Endothelial cell of umbilical vein (primary cell): ENCODE measurements around the gene CTNND1. TPM values are rescaled to one million over a fixed set of nuclear protein-coding genes. Genes with fewer than 3 reads are reported as not detected.
A peak's percentile ranks its signal among the peaks of the same experiment; 100 is the strongest.

Experiments used
- BruUV-seq: library from RNA; stranded (reverse); fragments of 400-500 nt; replicated peaks from 2 replicates; lab custom pipeline; 2021; lab: Mats Ljungman, UMichigan
- CTCF ChIA-PET: fragments of 300-600, 350-600 bp; sonication (Branson Sonifier 250); formaldehyde crosslinking; loops from one replicate; lab custom pipeline; 2021; ENCODE audit warnings: antibody characterized with exemption, inconsistent platforms; lab: Charles Lee
- POLR2A ChIA-PET: fragments of 300-600, 350-600 bp; sonication (Branson Sonifier 250); formaldehyde crosslinking; loops from one replicate; lab custom pipeline; 2021; ENCODE audit warnings: antibody characterized with exemption, inconsistent platforms; lab: Charles Lee
- DNase-seq: peaks from one replicate; pipeline ENCODE4 v3.0.0-alpha.2; 2011; ENCODE audit warnings: low read depth, low spot score
- FAIRE-seq: peaks from 2 replicates; lab custom pipeline; 2011; peaks lifted over from hg19 to GRCh38; lab: Jason Lieb, UNC
- H2AFZ ChIP-seq: 2 replicates; pipeline ENCODE4 v1.6.0; 2012; ENCODE audit warnings: low read depth, low read length, control low read depth, inconsistent platforms
- H3K27ac ChIP-seq: 2 replicates; pipeline ENCODE4 v1.5.1; 2011; ENCODE audit warnings: low read depth, mild to moderate bottlenecking, control low read depth, low read length, moderate library complexity; ENCODE audit not compliant: insufficient read depth
- H3K27me3 ChIP-seq, 2 experiments: 2 replicates each; pipeline versions ENCODE4 v1.6.0 to v1.6.1; 2011; ENCODE audit warnings: low read length in 2 of 2, mixed read lengths in 1 of 2; ENCODE audit not compliant: control insufficient read depth in 2 of 2, insufficient read depth in 2 of 2
- H3K36me3 ChIP-seq, 2 experiments: 2 replicates in 1 of 2; 3 replicates in 1 of 2; pipeline ENCODE4 v1.5.1; 2011; ENCODE audit warnings: low read length in 2 of 2, mild to moderate bottlenecking in 1 of 2, moderate library complexity in 1 of 2; ENCODE audit not compliant: control insufficient read depth in 2 of 2, insufficient read depth in 2 of 2; ENCODE audit errors: extremely low read depth in 1 of 2
- H3K4me1 ChIP-seq: 3 replicates; pipeline ENCODE4 v1.5.1; 2011; ENCODE audit warnings: mild to moderate bottlenecking, low read length; ENCODE audit not compliant: control insufficient read depth, insufficient read depth; ENCODE audit errors: extremely low read depth
- H3K4me2 ChIP-seq: 2 replicates; pipeline ENCODE4 v1.6.1; 2011; ENCODE audit warnings: low read length, control low read depth, mixed read lengths; ENCODE audit not compliant: insufficient read depth
- H3K4me3 ChIP-seq, 3 experiments: fragments of 200-600 bp in 1 of 3; sonication (generic), shearing (Covaris generic) in 1 of 3; replicated peaks in 1 of 3; 2 replicates each; pipeline ENCODE4 v1.5.1; 2011 to 2016; ENCODE audit warnings: control low read depth in 3 of 3, low read length in 3 of 3, mild to moderate bottlenecking in 2 of 3, inconsistent platforms in 1 of 3, low read depth in 1 of 3, moderate library complexity in 1 of 3; ENCODE audit not compliant: insufficient read depth in 1 of 3
- H3K79me2 ChIP-seq: 2 replicates; pipeline ENCODE4 v1.6.0; 2012; ENCODE audit warnings: low read length, inconsistent platforms; ENCODE audit not compliant: control insufficient read depth, insufficient read depth
- H3K9ac ChIP-seq: replicated peaks from 2 replicates; pipeline ENCODE3; 2011; ENCODE audit warnings: low read length, control low read depth; ENCODE audit not compliant: insufficient read depth; ENCODE audit errors: extremely low read depth
- H3K9me1 ChIP-seq: replicated peaks from 3 replicates; pipeline ENCODE4 v1.6.0; 2011; ENCODE audit warnings: mild to moderate bottlenecking, low read length; ENCODE audit not compliant: control insufficient read depth, insufficient read depth; ENCODE audit errors: extremely low read depth
- H3K9me3 ChIP-seq: replicated peaks from 2 replicates; pipeline ENCODE4 v1.5.1; 2012; ENCODE audit warnings: low read length, inconsistent platforms; ENCODE audit not compliant: control insufficient read depth, insufficient read depth
- H4K20me1 ChIP-seq: replicated peaks from 2 replicates; pipeline ENCODE3; 2011; ENCODE audit warnings: mild to moderate bottlenecking, low read length; ENCODE audit not compliant: control insufficient read depth, insufficient read depth; ENCODE audit errors: extremely low read depth
- CTCF ChIP-seq, 2 donors: IDR thresholded peaks; 1 replicate in 1 of 2; 2 replicates in 1 of 2; pipeline ENCODE4 v1.5.1; 2011; ENCODE audit warnings: low read length in 2 of 2, mild to moderate bottlenecking in 2 of 2, moderate library complexity in 2 of 2, control low read depth in 1 of 2, inconsistent platforms in 1 of 2, low read depth in 1 of 2; ENCODE audit not compliant: insufficient read depth in 1 of 2; ENCODE audit errors: extremely low read depth in 1 of 2
- EZH2 ChIP-seq: IDR thresholded peaks from 2 replicates; pipeline ENCODE4 v1.6.1; 2012; ENCODE audit warnings: borderline replicate concordance, low read depth, mild to moderate bottlenecking, moderate library complexity, low read length, inconsistent platforms; ENCODE audit not compliant: severe bottlenecking
- FOS ChIP-seq: IDR thresholded peaks from 2 replicates; pipeline ENCODE4 v1.6.1; 2011; ENCODE audit warnings: mild to moderate bottlenecking, low read length, moderate library complexity, borderline replicate concordance; ENCODE audit not compliant: insufficient read depth
- GATA2 ChIP-seq: IDR thresholded peaks from 2 replicates; pipeline ENCODE4 v1.7.0; 2011; ENCODE audit warnings: low read depth, mild to moderate bottlenecking, moderate library complexity, mixed read lengths, low read length; ENCODE audit not compliant: insufficient read length, insufficient read depth
- JUN ChIP-seq: IDR thresholded peaks from 2 replicates; pipeline ENCODE4 v1.6.1; 2011; ENCODE audit warnings: borderline replicate concordance, low read depth; ENCODE audit not compliant: insufficient read length, insufficient read depth
- MYC ChIP-seq: IDR thresholded peaks from one replicate; pipeline ENCODE4 v1.6.1; 2011; ENCODE audit warnings: mild to moderate bottlenecking, low read depth, low read length
- POLR2A ChIP-seq: IDR thresholded peaks from 2 replicates; pipeline ENCODE4 v1.6.1; 2012; ENCODE audit warnings: low read depth, mild to moderate bottlenecking, control low read depth, low read length
- POLR2AphosphoS5 ChIP-seq: IDR thresholded peaks from 2 replicates; pipeline ENCODE4 v1.6.1; 2012; ENCODE audit warnings: low read depth, mild to moderate bottlenecking, control low read depth, low read length, moderate library complexity; ENCODE audit not compliant: insufficient read depth
- dilution Hi-C: fragments of 300-500 bp; cut with MboI; formaldehyde crosslinking; loops from one replicate; pipeline ENCODE4 v1.15.0; 2019; ENCODE audit warnings: low sequenced_read_pairs; ENCODE audit not compliant: extremely low pct_ligation_motif_present
- intact Hi-C: fragments of 100-400 bp; cut with micrococcal nuclease; formaldehyde crosslinking; loops from one replicate; pipeline ENCODE4 v1.10.0; 2022
- polyA plus RNA-seq, 4 experiments: library from polyadenylated mRNA; depleted of rRNA in 3 of 4; stranded (reverse) in 3 of 4; unstranded in 1 of 4; fragments of >200 nt; gene quantifications; 2 replicates each; pipeline versions ENCODE4 v1.2.1 to v1.2.3, GENCODE V29; 2011 to 2012; ENCODE audit warnings: missing spikeins in 1 of 4
- total RNA-seq: library from RNA; stranded (reverse); gene quantifications from 2 replicates; pipeline ENCODE4 v1.2.3, GENCODE V29; 2021

Gene CTNND1
- total and polyA plus RNA-seq, 2 donors (not counting 3 experiments of a cell fraction or from before 2014, with no cell fraction given): 152 to 268 TPM

- H3K4me1 ChIP-seq: peaks cover 85% of the 10 kb centered on the region
- peak; percentile 76 for FAIRE-seq
Observed at GRCh38 chr11:57775491-57775890, 13.9 kb downstream of the CTNND1 start.

GRCh38 chr11:57776031-57776521, 14.5 kb downstream of the CTNND1 start:
- dilution Hi-C loops: no loop called here

More at GRCh38 chr11:57775491-57775890, 13.9 kb downstream of the CTNND1 start:
- ChIA-PET POLR2A (interaction anchor here (1.2 to 1.5 kb wide), 3 partner anchors 9 to 14 kb away, joined by 6 to 7 read pairs (median 6); partner anchors contain the start of gene CTNND1), CTCF (interaction anchor here (1.7 to 9.0 kb wide), 4 partner anchors 9 to 25 kb away, joined by 6 to 123 read pairs (median 62); partner anchors contain the start of genes BTBD18 and CTNND1)
- Histone ChIP-seq H3K79me2 (peaks cover 94% of the 10 kb centered on the region), H3K36me3 (peaks cover 0 to 3% of the 10 kb centered on the region in 2 experiments), H3K4me3 (peak overlapping the region; percentile 21 to 71 (median 26)), H3K27me3 (no peaks in the 10 kb centered on the region), H3K27ac (peak overlapping the region; percentile 91), H3K9me3 (no peaks in the 10 kb centered on the region), H3K4me2 (peak overlapping the region; percentile 99), H2AFZ (no peak overlapping the region), H3K9ac (peak overlapping the region; percentile 69), H4K20me1 (peaks cover 5% of the 10 kb centered on the region), H3K9me1 (no peaks in the 10 kb centered on the region)
- intact Hi-C loops (loop anchor here (5.0 kb wide), 1 partner anchor 1367 kb away; the partner anchor contains the start of gene FAM111A), dilution Hi-C loops (no loop called here)
- BruUV-seq: no TSS peak
- TF ChIP-seq EZH2 (no peak), POLR2A (no peak), POLR2AphosphoS5 (peak; percentile 77)
- DNase-seq: peak; percentile 73

More at GRCh38 chr11:57776031-57776521, 14.5 kb downstream of the CTNND1 start:
- H3K4me2 ChIP-seq: peak overlapping the region; percentile 99
- H3K4me1 ChIP-seq: peaks cover 86% of the 10 kb centered on the region
- H2AFZ ChIP-seq: no peak overlapping the region
- no peak for TF ChIP-seq JUN
- no peak for TF ChIP-seq MYC
- TF ChIP-seq POLR2A: peak; percentile 36
- no peak for TF ChIP-seq FOS
- no peak for TF ChIP-seq GATA2
- no peak for TF ChIP-seq CTCF (IDR thresholded peaks at IDR 0.05; ENCODE audit: extremely low read depth in 1 of 2, insufficient read depth in 1 of 2, low read depth in 1 of 2, low read length in 2 of 2)
- TF ChIP-seq POLR2AphosphoS5: peak; percentile 15
- CTCF ChIA-PET: interaction anchor here (1.0 to 9.0 kb wide), 5 partner anchors 9 to 25 kb away, joined by 3 to 123 read pairs (median 9); partner anchors contain the start of genes BTBD18 and CTNND1
- no peaks in the 10 kb centered on the region for H4K20me1 ChIP-seq
- H3K9me1 ChIP-seq: no peaks in the 10 kb centered on the region
- BruUV-seq: no TSS peak
- peaks cover 0 to 3% of the 10 kb centered on the region in 2 experiments for H3K36me3 ChIP-seq
- no peaks in the 10 kb centered on the region for H3K27me3 ChIP-seq
- H3K27ac ChIP-seq: peak overlapping the region; percentile 91
- FAIRE-seq (peak; percentile 67), DNase-seq (peak; percentile 89)
- no peaks in the 10 kb centered on the region for H3K9me3 ChIP-seq
- peak overlapping the region; percentile 69 for H3K9ac ChIP-seq
- peaks cover 94% of the 10 kb centered on the region for H3K79me2 ChIP-seq
- H3K4me3 ChIP-seq: peak overlapping the region; percentile 21 to 71 (median 26)
- intact Hi-C loops: loop anchor here (5.0 kb wide), 1 partner anchor 1366 kb away; the partner anchor contains the start of gene FAM111A
- POLR2A ChIA-PET: interaction anchor here (0.5 to 1.5 kb wide), 4 partner anchors 10 to 69 kb away, joined by 3 to 7 read pairs (median 6); partner anchors contain the start of gene CTNND1
